Prostate gland (tissue), 2 donors: ENCODE data around the gene PCOLCE2.

ENCODE experiments used
- CTCF ChIP-seq, 4 experiments: fragments of 200-600 bp in 2 of 4; fragments of 450-650 bp in 2 of 4; sonication (generic) in 2 of 4; IDR thresholded peaks; 1 replicate in 3 of 4; 2 replicates in 1 of 4; pipeline ENCODE4 v1.5.1; 2016 to 2019; ENCODE audit warnings: antibody characterized with exemption in 4 of 4, mild to moderate bottlenecking in 2 of 4, moderate library complexity in 2 of 4
- POLR2A ChIP-seq: fragments of 450-650 bp; IDR thresholded peaks from one replicate; pipeline ENCODE4 v1.6.1; 2016; ENCODE audit warnings: antibody characterized with exemption, mild to moderate bottlenecking
- POLR2AphosphoS5 ChIP-seq: sonication (generic); formaldehyde crosslinking; IDR thresholded peaks from one replicate; pipeline ENCODE4 v1.6.1; 2017; ENCODE audit warnings: antibody characterized with exemption

GRCh38 chr3:142902356-142902755 is 13.5 kb upstream of the PCOLCE2 start:
- no peak for TF ChIP-seq POLR2AphosphoS5
- no peak for TF ChIP-seq CTCF (IDR thresholded peaks at IDR 0.05)
- TF ChIP-seq POLR2A, result no peak
